ENCODE data around the gene PDE4C.

DNA sequence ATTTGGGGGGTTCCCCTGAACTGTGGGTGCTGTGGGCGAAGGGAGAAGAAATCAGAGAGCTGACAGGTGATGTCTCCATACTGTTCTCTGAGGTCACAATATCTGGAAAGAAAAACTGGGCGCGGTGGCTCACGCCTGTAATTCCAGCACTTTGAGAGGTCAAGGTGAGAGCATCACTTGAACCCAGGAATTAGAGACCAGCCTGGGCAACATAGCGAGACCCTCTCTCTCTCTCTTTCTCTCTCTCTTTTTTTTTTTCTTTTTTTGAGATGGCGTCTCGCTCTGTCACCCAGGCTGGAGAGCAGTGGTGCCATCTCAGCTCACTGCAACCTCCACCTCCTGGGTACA, 26.1 kb upstream of the PDE4C start:
- TF ChIP-seq, protein P1, sequence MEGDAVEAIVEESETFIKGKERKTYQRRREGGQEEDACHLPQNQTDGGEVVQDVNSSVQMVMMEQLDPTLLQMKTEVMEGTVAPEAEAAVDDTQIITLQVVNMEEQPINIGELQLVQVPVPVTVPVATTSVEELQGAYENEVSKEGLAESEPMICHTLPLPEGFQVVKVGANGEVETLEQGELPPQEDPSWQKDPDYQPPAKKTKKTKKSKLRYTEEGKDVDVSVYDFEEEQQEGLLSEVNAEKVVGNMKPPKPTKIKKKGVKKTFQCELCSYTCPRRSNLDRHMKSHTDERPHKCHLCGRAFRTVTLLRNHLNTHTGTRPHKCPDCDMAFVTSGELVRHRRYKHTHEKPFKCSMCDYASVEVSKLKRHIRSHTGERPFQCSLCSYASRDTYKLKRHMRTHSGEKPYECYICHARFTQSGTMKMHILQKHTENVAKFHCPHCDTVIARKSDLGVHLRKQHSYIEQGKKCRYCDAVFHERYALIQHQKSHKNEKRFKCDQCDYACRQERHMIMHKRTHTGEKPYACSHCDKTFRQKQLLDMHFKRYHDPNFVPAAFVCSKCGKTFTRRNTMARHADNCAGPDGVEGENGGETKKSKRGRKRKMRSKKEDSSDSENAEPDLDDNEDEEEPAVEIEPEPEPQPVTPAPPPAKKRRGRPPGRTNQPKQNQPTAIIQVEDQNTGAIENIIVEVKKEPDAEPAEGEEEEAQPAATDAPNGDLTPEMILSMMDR (IDR thresholded peaks at IDR 0.05): no peak
- TF ChIP-seq POLR2A (IDR thresholded peaks at IDR 0.05): no peak

Data from uterus (tissue), 2 donors.